GM12875 (cell line): ENCODE measurements around the gene SUV39H2.
A peak's percentile ranks its signal among the peaks of the same experiment; 100 is the strongest.

Experiments used
- H3K4me3 ChIP-seq: one replicate; pipeline ENCODE4 v1.5.1; 2011; ENCODE audit warnings: low read depth, low read length, control low read depth
- TF ChIP-seq, protein P1 (sequence below): IDR thresholded peaks from 2 replicates; pipeline ENCODE4 v1.5.1; 2011; ENCODE audit warnings: low read depth, mild to moderate bottlenecking, control low read depth, inconsistent platforms, low read length, moderate library complexity, borderline replicate concordance; ENCODE audit not compliant: insufficient read depth

Gene SUV39H2

DNA sequence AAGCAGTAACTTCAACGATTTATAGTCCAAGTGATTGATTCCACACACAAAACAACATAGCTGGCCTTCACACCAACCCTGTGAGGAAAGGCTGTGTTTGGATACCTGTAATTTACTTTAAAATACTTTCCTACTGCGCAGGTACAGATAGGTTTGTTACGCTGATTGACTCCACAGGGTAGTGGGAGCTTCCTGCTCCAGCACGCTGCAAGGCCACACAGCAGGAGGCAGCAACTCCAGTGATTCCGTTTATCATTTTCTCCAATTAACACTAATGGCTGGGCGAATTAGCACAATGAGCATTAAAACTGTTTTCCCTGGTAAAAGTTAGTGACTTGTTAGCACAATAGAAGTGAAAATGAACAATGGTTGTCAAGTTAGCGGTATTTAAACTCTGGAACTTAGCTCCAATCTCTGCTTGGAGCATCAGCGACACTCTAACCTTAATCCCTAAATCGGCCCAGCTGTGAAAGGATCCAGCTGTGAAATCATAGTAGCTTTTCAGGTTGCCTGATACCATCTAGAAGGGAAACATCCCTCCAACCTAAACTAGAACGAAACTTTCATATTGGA lies 74.3 kb downstream of the SUV39H2 start:
- TF ChIP-seq, protein P1, sequence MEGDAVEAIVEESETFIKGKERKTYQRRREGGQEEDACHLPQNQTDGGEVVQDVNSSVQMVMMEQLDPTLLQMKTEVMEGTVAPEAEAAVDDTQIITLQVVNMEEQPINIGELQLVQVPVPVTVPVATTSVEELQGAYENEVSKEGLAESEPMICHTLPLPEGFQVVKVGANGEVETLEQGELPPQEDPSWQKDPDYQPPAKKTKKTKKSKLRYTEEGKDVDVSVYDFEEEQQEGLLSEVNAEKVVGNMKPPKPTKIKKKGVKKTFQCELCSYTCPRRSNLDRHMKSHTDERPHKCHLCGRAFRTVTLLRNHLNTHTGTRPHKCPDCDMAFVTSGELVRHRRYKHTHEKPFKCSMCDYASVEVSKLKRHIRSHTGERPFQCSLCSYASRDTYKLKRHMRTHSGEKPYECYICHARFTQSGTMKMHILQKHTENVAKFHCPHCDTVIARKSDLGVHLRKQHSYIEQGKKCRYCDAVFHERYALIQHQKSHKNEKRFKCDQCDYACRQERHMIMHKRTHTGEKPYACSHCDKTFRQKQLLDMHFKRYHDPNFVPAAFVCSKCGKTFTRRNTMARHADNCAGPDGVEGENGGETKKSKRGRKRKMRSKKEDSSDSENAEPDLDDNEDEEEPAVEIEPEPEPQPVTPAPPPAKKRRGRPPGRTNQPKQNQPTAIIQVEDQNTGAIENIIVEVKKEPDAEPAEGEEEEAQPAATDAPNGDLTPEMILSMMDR: no peak

DNA sequence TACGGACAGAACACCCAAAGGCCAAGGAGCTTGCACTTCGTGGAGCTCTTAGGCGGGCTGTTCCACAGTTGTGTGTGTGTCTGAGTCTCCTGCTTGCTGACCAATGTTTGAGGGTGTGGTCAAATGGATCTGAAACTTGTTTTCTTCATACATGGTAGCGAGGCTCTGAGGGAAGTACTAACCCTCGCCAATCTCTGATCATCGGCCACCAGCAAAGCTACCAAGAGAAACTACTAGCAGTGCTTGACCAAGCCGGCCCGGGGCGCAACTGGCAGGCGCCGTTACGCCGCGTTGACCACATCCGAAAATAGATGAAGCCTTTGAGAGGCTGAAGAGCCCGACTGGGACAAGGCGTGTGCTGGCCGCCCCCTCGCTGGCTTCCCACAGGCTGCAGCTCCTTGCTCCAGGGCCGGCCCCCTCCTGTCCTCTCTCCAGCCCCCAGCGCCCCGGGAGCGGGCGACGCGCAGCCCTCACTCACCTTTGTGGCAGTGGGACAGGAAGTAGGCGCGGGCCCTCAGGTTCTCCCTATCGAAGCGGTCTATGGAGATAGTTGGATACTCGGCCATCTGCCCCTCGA lies 74.8 kb downstream of the SUV39H2 start:
- H3K4me3 ChIP-seq: peak overlapping the region; percentile 82
- TF ChIP-seq, protein P1: no peak

More for the DNA sequence above, 74.3 kb downstream of the SUV39H2 start:
- peak overlapping the region; percentile 82 for H3K4me3 ChIP-seq
